ENCODE results near the gene NELL2. TPM values are rescaled to one million over a fixed set of nuclear protein-coding genes. Genes with fewer than 3 reads are reported as not detected.
"Not testable (repeated sequence)": the region's sequence is repeated elsewhere in the genome, so short reads cannot be mapped to it uniquely, and the experiment has no call there.

Gene NELL2
- total RNA-seq, 1 donor from 2014 or later: not detected

- intact Hi-C loops (cut with DNase I): no loop called here
These were observed 72.0 kb downstream of the NELL2 start for GRCh38 chr12:44804068-44804467.

GRCh38 chr12:44795970-44796369 lies 80.1 kb downstream of the NELL2 start:
- DNase-seq (ENCODE audit: missing footprints) (no peak), ATAC-seq (no peak)
- intact Hi-C loops (cut with DNase I): no loop called here

More at GRCh38 chr12:44804068-44804467, 72.0 kb downstream of the NELL2 start:
- DNase-seq (ENCODE audit: missing footprints): no peak
- ATAC-seq: no peak

GRCh38 chr12:44788731-44789130 lies 87.4 kb downstream of the NELL2 start:
- ATAC-seq (no peak), DNase-seq (ENCODE audit: missing footprints) (no peak)
- intact Hi-C loops (cut with DNase I): no loop called here

- intact Hi-C loops (cut with DNase I): no loop called here
- no peak for DNase-seq (ENCODE audit: missing footprints)
- ATAC-seq: no peak
These were observed 95.8 kb downstream of the NELL2 start for GRCh38 chr12:44780221-44780790.

GRCh38 chr12:44779766-44780165 lies 96.3 kb downstream of the NELL2 start:
- ATAC-seq (no peak), DNase-seq (ENCODE audit: missing footprints) (no peak)
- intact Hi-C loops (cut with DNase I): no loop called here

- intact Hi-C loops (cut with DNase I): no loop called here
- DNase-seq (ENCODE audit: missing footprints) (no peak), ATAC-seq (no peak)
These were observed 97.3 kb downstream of the NELL2 start for GRCh38 chr12:44778863-44779262.

GRCh38 chr12:44777044-44777443 lies 99.1 kb downstream of the NELL2 start:
- ATAC-seq (no peak), DNase-seq (ENCODE audit: missing footprints) (no peak)
- intact Hi-C loops (cut with DNase I): no loop called here

GRCh38 chr12:44775901-44776300 lies 100.2 kb downstream of the NELL2 start:
- ATAC-seq (no peak), DNase-seq (ENCODE audit: missing footprints) (no peak)
- intact Hi-C loops (cut with DNase I): no loop called here

- ATAC-seq (no peak), DNase-seq (ENCODE audit: missing footprints) (no peak)
- intact Hi-C loops (cut with DNase I): no loop called here
These were observed 101.2 kb downstream of the NELL2 start for GRCh38 chr12:44774815-44775411.

- intact Hi-C loops (cut with DNase I): no loop called here
- ATAC-seq: no peak
- no peak for DNase-seq (ENCODE audit: missing footprints)
These were observed 104.6 kb downstream of the NELL2 start for GRCh38 chr12:44771485-44772021.

GRCh38 chr12:44765796-44766195 lies 110.3 kb downstream of the NELL2 start:
- no peak for ATAC-seq
- intact Hi-C loops (cut with DNase I): no loop called here
- DNase-seq (ENCODE audit: missing footprints): no peak

- DNase-seq (ENCODE audit: missing footprints) (no peak), ATAC-seq (no peak)
- intact Hi-C loops (cut with DNase I): no loop called here
These were observed 113.1 kb downstream of the NELL2 start for GRCh38 chr12:44763021-44763420.

- intact Hi-C loops (cut with DNase I): no loop called here
- ATAC-seq (no peak), DNase-seq (ENCODE audit: missing footprints) (no peak)
These were observed 116.8 kb downstream of the NELL2 start for GRCh38 chr12:44759289-44759688.

- ATAC-seq: no peak
- intact Hi-C loops (cut with DNase I): no loop called here
- no peak for DNase-seq (ENCODE audit: missing footprints)
These were observed 125.6 kb downstream of the NELL2 start for GRCh38 chr12:44750468-44750867.

GRCh38 chr12:44749566-44749965 lies 126.5 kb downstream of the NELL2 start:
- no peak for ATAC-seq
- intact Hi-C loops (cut with DNase I): no loop called here
- no peak for DNase-seq (ENCODE audit: missing footprints)

GRCh38 chr12:44748950-44749468 lies 127.1 kb downstream of the NELL2 start:
- ATAC-seq: no peak
- intact Hi-C loops (cut with DNase I): no loop called here
- DNase-seq (ENCODE audit: missing footprints): no peak

GRCh38 chr12:44741292-44741980 lies 134.7 kb downstream of the NELL2 start:
- intact Hi-C loops (cut with DNase I); DNase-seq (ENCODE audit: missing footprints): not testable (repeated sequence)

GRCh38 chr12:44738051-44738450 lies 138.1 kb downstream of the NELL2 start:
- no peak for ATAC-seq
- intact Hi-C loops (cut with DNase I): no loop called here

More at GRCh38 chr12:44741292-44741980, 134.7 kb downstream of the NELL2 start:
- not testable (repeated sequence) for ATAC-seq

GRCh38 chr12:44728566-44728965 lies 147.5 kb downstream of the NELL2 start:
- intact Hi-C loops (cut with DNase I): no loop called here
- DNase-seq (ENCODE audit: missing footprints) (no peak), ATAC-seq (no peak)

More at GRCh38 chr12:44738051-44738450, 138.1 kb downstream of the NELL2 start:
- DNase-seq (ENCODE audit: missing footprints): no peak

- intact Hi-C loops (cut with DNase I): no loop called here
- ATAC-seq: no peak
These were observed 155.8 kb downstream of the NELL2 start for GRCh38 chr12:44720265-44720664.

More at GRCh38 chr12:44720265-44720664, 155.8 kb downstream of the NELL2 start:
- no peak for DNase-seq (ENCODE audit: missing footprints)
